ENCODE results near the gene ATXN8OS.

DNA sequence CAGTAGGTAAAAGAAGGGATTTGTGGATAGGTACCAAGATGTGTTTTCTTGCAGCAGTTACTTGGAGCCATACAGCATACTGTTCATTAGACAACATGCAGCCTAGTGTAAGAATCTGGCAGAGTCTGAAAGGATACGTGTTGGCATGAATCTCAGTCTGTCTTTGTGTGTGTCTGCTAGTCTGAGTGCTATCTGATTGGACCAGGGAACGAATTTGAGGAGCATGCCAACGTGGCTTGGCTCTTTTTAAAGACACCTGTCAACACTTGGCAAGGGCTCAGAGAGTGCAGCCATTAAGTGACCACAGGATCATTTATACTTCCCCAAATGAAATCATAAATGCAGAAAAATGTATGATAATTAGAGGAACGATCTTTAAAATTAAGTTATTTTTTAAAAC, 27.6 kb upstream of the ATXN8OS start:
- TF ChIP-seq CTCF (IDR thresholded peaks at IDR 0.05) (no peak), POLR2A (IDR thresholded peaks at IDR 0.05) (no peak)
